GM12878 (cell line): ENCODE results near the gene LCORL. TPM values are rescaled to one million over a fixed set of nuclear protein-coding genes. Genes with fewer than 3 reads are reported as not detected.

Source experiments
- ATAC-seq: fragments of 200-7000 bp; cut with Tn5 transposase; 3 replicates; pipeline ENCODE4 v1.9.1; 2020; ENCODE audit warnings: mild to moderate bottlenecking, moderate library complexity
- BruUV-seq: library from RNA; stranded (reverse); fragments of 400-500 nt; replicated peaks from 2 replicates; lab custom pipeline; 2021; lab: Mats Ljungman, UMichigan
- CTCF ChIA-PET: fragments of 300-600 bp; sonication (Branson Sonifier 250); formaldehyde crosslinking; extraction: SDS; loops from one replicate; lab custom pipeline; 2021; ENCODE audit warnings: inconsistent platforms; lab: Yijun Ruan, JAX
- POLR2A ChIA-PET: fragments of 350-600 bp; formaldehyde crosslinking; extraction: SDS; loops from one replicate; lab custom pipeline; 2021; ENCODE audit warnings: inconsistent platforms; lab: Charles Lee
- RAD21 ChIA-PET: fragments of 300-600 bp; sonication (Branson Sonifier 250); formaldehyde crosslinking; loops from one replicate; lab custom pipeline; 2023; ENCODE audit warnings: antibody characterized with exemption; ENCODE audit not compliant: unreplicated experiment; lab: Charles Lee
- SMC1A ChIA-PET: fragments of 300-600 bp; sonication (Branson Sonifier 250); formaldehyde crosslinking; loops from one replicate; lab custom pipeline; 2023; ENCODE audit not compliant: unreplicated experiment, uncharacterized antibody; lab: Charles Lee
- DNase-seq: peaks from one replicate; pipeline ENCODE4 v3.0.0-alpha.2; 2011; ENCODE audit warnings: low read depth, low spot score
- FAIRE-seq: peaks from 3 replicates; lab custom pipeline; 2011; peaks lifted over from hg19 to GRCh38; lab: Jason Lieb, UNC
- H2AFZ ChIP-seq: 2 replicates; pipeline ENCODE4 v1.6.0; 2011; ENCODE audit warnings: low read depth, low read length, control low read depth; ENCODE audit not compliant: control insufficient read depth
- H3K27ac ChIP-seq: 2 replicates; pipeline ENCODE4 v1.5.1; 2011; ENCODE audit warnings: control low read depth; ENCODE audit not compliant: control insufficient read depth, insufficient read depth
- H3K27me3 ChIP-seq, 2 experiments: replicated peaks in 1 of 2; 2 replicates each; pipeline versions ENCODE4 v1.6.0 to v1.6.1; 2011; ENCODE audit warnings: low read length in 1 of 2; ENCODE audit not compliant: control insufficient read depth in 2 of 2, insufficient read depth in 2 of 2
- H3K36me3 ChIP-seq, 2 experiments: 2 replicates each; pipeline ENCODE4 v1.5.1; 2011; ENCODE audit warnings: low read length in 1 of 2; ENCODE audit not compliant: control insufficient read depth in 2 of 2, insufficient read depth in 2 of 2
- H3K4me1 ChIP-seq: 2 replicates; pipeline ENCODE4 v1.6.1; 2011; ENCODE audit warnings: mild to moderate bottlenecking, low read length, moderate library complexity, mixed read lengths; ENCODE audit not compliant: control insufficient read depth, insufficient read depth
- H3K4me2 ChIP-seq: 2 replicates; pipeline ENCODE4 v1.6.0; 2011; ENCODE audit warnings: control low read depth; ENCODE audit not compliant: control insufficient read depth, insufficient read depth
- H3K4me3 ChIP-seq: fragments of 200-600 bp; sonication (generic); 2 replicates; pipeline ENCODE4 v1.5.1; 2016
- H3K79me2 ChIP-seq: 2 replicates; pipeline ENCODE4 v1.6.0; 2011; ENCODE audit warnings: low read length; ENCODE audit not compliant: control insufficient read depth, insufficient read depth
- H3K9ac ChIP-seq: 2 replicates; pipeline ENCODE4 v1.8.0; 2011; ENCODE audit warnings: low read length, control low read depth, mixed read lengths; ENCODE audit not compliant: control insufficient read depth, insufficient read depth
- H3K9me3 ChIP-seq: replicated peaks from 3 replicates; pipeline ENCODE4 v1.5.1; 2011; ENCODE audit warnings: mild to moderate bottlenecking, low read length; ENCODE audit not compliant: control insufficient read depth, insufficient read depth
- H4K20me1 ChIP-seq: 2 replicates; pipeline ENCODE4 v1.6.0; 2011; ENCODE audit not compliant: control insufficient read depth, insufficient read depth
- BACH1 ChIP-seq: fragments of 450-650 bp; IDR thresholded peaks from 2 replicates; pipeline ENCODE4 v1.6.1; 2017; ENCODE audit warnings: mild to moderate bottlenecking, borderline replicate concordance
- BRCA1 ChIP-seq: IDR thresholded peaks from 2 replicates; pipeline ENCODE4 v1.6.1; 2011; ENCODE audit warnings: low read depth, low read length, improper control_type of control experiment
- CHD1 ChIP-seq: IDR thresholded peaks from 2 replicates; pipeline ENCODE4 v1.6.1; 2012; ENCODE audit warnings: low read depth, low read length, improper control_type of control experiment
- EED ChIP-seq: sonication (generic); IDR thresholded peaks from 2 replicates; pipeline ENCODE4 v1.6.1; 2016; ENCODE audit warnings: antibody characterized with exemption, low read depth
- EGR1 ChIP-seq, 2 experiments: IDR thresholded peaks; 1 replicate in 1 of 2; 2 replicates in 1 of 2; pipeline ENCODE4 v1.6.1; 2011 to 2012; ENCODE audit warnings: low read depth in 2 of 2, low read length in 2 of 2, borderline replicate concordance in 1 of 2, mild to moderate bottlenecking in 1 of 2, moderate library complexity in 1 of 2
- FOS ChIP-seq: IDR thresholded peaks from 3 replicates; pipeline ENCODE4 v1.6.1; 2011; ENCODE audit warnings: borderline replicate concordance; ENCODE audit not compliant: insufficient read length; ENCODE audit errors: extremely low read depth
- IKZF1 ChIP-seq: fragments of 450-650 bp; conservative IDR thresholded peaks from 2 replicates; pipeline ENCODE4 v1.6.1; 2017; ENCODE audit warnings: antibody characterized with exemption, mild to moderate bottlenecking
- JUND ChIP-seq: IDR thresholded peaks from 2 replicates; pipeline ENCODE4 v1.6.1; 2012; ENCODE audit warnings: low read depth, mild to moderate bottlenecking, low read length, improper control_type of control experiment, moderate library complexity
- POU2F2 ChIP-seq: IDR thresholded peaks from 3 replicates; pipeline ENCODE4 v1.6.1; 2011; ENCODE audit warnings: low read depth, mild to moderate bottlenecking, low read length, borderline replicate concordance
- RAD51 ChIP-seq: fragments of 450-650 bp; IDR thresholded peaks from 2 replicates; pipeline ENCODE4 v1.6.1; 2016; ENCODE audit warnings: moderate library complexity, mild to moderate bottlenecking, inconsistent platforms
- TBL1XR1 ChIP-seq: IDR thresholded peaks from 2 replicates; pipeline ENCODE4 v1.6.1; 2012; ENCODE audit warnings: low read depth, low read length, improper control_type of control experiment
- WRNIP1 ChIP-seq: IDR thresholded peaks from 2 replicates; pipeline ENCODE4 v1.6.1; 2011; ENCODE audit warnings: low read depth, low read length, improper control_type of control experiment, borderline replicate concordance
- ZNF207 ChIP-seq: fragments of 450-650 bp; IDR thresholded peaks from 2 replicates; pipeline ENCODE4 v1.6.1; 2014; ENCODE audit warnings: antibody characterized with exemption, mild to moderate bottlenecking, borderline replicate concordance
- WGBS: methylation state at CpG from one replicate; pipeline ENCODE4 v1.1.6; 2016; ENCODE audit warnings: low lambda C conversion rate; ENCODE audit not compliant: insufficient replicate concordance, insufficient coverage; ENCODE audit errors: missing lambda C conversion rate; 5-methylcytosine and 5-hydroxymethylcytosine counted together
- in situ Hi-C: fragments of 300-500 bp; cut with MboI; formaldehyde crosslinking; loops from 9 replicates; pipeline ENCODE4 v1.14.3; 2018; ENCODE audit warnings: mixed read lengths
- intact Hi-C: fragments of 100-400 bp; cut with micrococcal nuclease; formaldehyde crosslinking; loops from one replicate; pipeline ENCODE4 v1.14.2; 2022; ENCODE audit not compliant: unreplicated experiment
- polyA plus RNA-seq, 11 experiments: library from polyadenylated mRNA; depleted of rRNA in 4 of 11; unstranded in 6 of 11; stranded (reverse) in 5 of 11; fragments of >200 nt; fragmentation: Nextera tagmentation in 4 of 11; fragmentation: Illumina TruSeq in 1 of 11; extraction: Ambion mirVana in 4 of 11; extraction: Trizol in 1 of 11; gene quantifications; 1 replicate in 1 of 11; 2 replicates in 10 of 11; pipeline versions ENCODE4 v1.2.1 to v1.2.3, GENCODE V29; 2011 to 2016; ENCODE audit warnings: inconsistent platforms in 2 of 11, missing spikeins in 2 of 11, low read depth in 1 of 11
- total RNA-seq, 4 experiments: library from RNA; depleted of rRNA in 3 of 4; stranded (reverse); fragments of >200 nt in 3 of 4; fragmentation: Illumina TruSeq in 1 of 4; extraction: Trizol in 1 of 4; gene quantifications; 2 replicates each; pipeline versions ENCODE4 v1.2.1 to v1.2.3, GENCODE V29; 2013 to 2021
- TF ChIP-seq, protein P1 (sequence below): fragments of 450-650 bp; formaldehyde crosslinking; IDR thresholded peaks from 2 replicates; pipeline ENCODE4 v1.4.0; 2022; ENCODE audit warnings: mild to moderate bottlenecking, moderate library complexity
- TF ChIP-seq, protein P2 (sequence below): fragments of 450-650 bp; IDR thresholded peaks from 2 replicates; pipeline ENCODE4 v1.6.1; 2017; ENCODE audit warnings: mild to moderate bottlenecking

Gene LCORL
- total and polyA plus RNA-seq, 10 of the 15 experiments (the other 5 are each of a cell fraction or from before 2014, with no cell fraction given), result 2.2 to 9.8 (median 5.9) TPM

DNA sequence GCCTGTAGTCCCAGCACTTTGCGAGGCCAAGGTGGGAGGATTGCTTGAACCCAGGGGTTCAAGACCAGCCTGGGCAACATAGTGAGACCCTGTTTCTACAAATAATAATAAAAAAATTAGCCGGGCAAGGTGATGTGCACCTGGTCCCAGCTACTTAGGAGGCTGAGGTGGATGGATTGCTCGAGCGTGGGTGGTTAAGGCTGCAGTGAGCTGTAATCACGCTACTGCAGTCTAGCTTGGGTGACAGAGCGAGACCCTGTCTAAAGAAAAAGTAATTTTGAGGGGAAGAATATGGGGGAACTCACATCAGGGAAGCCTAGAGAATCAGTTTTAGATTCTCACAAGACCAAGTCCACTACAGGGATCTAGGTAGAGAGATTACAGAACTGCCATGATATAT is 28.9 kb upstream of the LCORL start:
- DNase-seq (no peak), FAIRE-seq (no peak), ATAC-seq (no peak)
- H3K36me3 ChIP-seq, result no peaks in the 10 kb centered on the region
- BruUV-seq, result no TSS peak
- no peaks in the 10 kb centered on the region for H4K20me1 ChIP-seq
- no peak overlapping the region for H3K27ac ChIP-seq
- no peak overlapping the region for H2AFZ ChIP-seq
- no peak overlapping the region for H3K4me2 ChIP-seq
- H3K4me3 ChIP-seq, result no peak overlapping the region
- no peaks in the 10 kb centered on the region for H3K4me1 ChIP-seq
- H3K79me2 ChIP-seq, result no peaks in the 10 kb centered on the region
- no peaks in the 10 kb centered on the region for H3K9me3 ChIP-seq
- H3K9ac ChIP-seq, result no peak overlapping the region
- intact Hi-C loops, result no loop called here
- H3K27me3 ChIP-seq, result no peaks in the 10 kb centered on the region
- 35% methylated on average over 6 of the region's 6 CpGs for WGBS
- POLR2A ChIA-PET, result no interaction called here
- RAD21 ChIA-PET, result no interaction called here
- CTCF ChIA-PET, result no interaction called here
- no peak for TF ChIP-seq FOS
- no peak for TF ChIP-seq JUND
- TF ChIP-seq EGR1 (IDR thresholded peaks at IDR 0.05; ENCODE audit: borderline replicate concordance in 1 of 2, low read depth in 2 of 2, low read length in 2 of 2), result peak in 1 of 2 experiments; percentile 65; a peak in 2 of 3 replicates
- TF ChIP-seq BACH1, result no peak
- no peak for TF ChIP-seq CHD1
- in situ Hi-C loops, result no loop called here
- SMC1A ChIA-PET, result interaction anchor here (0.8 kb wide), 1 partner anchor 52 kb away, joined by 3 read pairs; no protein-coding TSS in a partner anchor

DNA sequence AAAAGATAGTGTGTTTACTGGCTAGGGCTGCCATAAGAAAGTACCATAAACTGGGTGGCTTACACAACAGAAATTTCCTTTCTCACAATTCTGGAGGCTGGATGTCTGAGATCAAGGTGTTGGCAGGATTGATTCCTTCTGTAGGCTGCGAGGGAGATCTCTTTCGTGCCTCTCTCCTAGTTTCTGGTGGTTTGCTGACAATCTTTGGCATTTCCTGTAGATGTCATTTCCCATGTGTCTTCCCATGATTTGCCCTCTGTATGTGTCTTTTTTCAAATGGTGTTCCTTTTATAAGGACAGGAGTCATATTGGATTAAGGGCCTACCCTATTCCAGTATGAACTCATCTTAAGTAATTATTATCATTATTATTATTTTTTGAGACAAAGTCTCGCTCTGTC is 27.9 kb upstream of the LCORL start:
- no peaks in the 10 kb centered on the region for H3K9me3 ChIP-seq
- no peak overlapping the region for H2AFZ ChIP-seq
- intact Hi-C loops, result no loop called here
- no peak for FAIRE-seq
- no peak for DNase-seq
- no peaks in the 10 kb centered on the region for H3K79me2 ChIP-seq
- no peak overlapping the region for H3K9ac ChIP-seq
- no peak for ATAC-seq
- H4K20me1 ChIP-seq, result no peaks in the 10 kb centered on the region
- POLR2A ChIA-PET, result no interaction called here
- no TSS peak for BruUV-seq
- SMC1A ChIA-PET, result no interaction called here
- no peak overlapping the region for H3K4me3 ChIP-seq
- no peaks in the 10 kb centered on the region for H3K36me3 ChIP-seq
- H3K27ac ChIP-seq, result no peak overlapping the region
- in situ Hi-C loops, result no loop called here
- no peaks in the 10 kb centered on the region for H3K4me1 ChIP-seq
- CTCF ChIA-PET, result no interaction called here
- 55% methylated on average over 3 of the region's 3 CpGs for WGBS
- H3K27me3 ChIP-seq, result no peaks in the 10 kb centered on the region
- RAD21 ChIA-PET, result no interaction called here
- H3K4me2 ChIP-seq, result no peak overlapping the region
- TF ChIP-seq ZNF207, result no peak
- no peak for TF ChIP-seq RAD51
- no peak for TF ChIP-seq EED
- TF ChIP-seq TBL1XR1, result no peak
- no peak for TF ChIP-seq WRNIP1
- TF ChIP-seq BRCA1, result no peak
- no peak for TF ChIP-seq POU2F2
- TF ChIP-seq IKZF1, result no peak
- TF ChIP-seq, protein P1, sequence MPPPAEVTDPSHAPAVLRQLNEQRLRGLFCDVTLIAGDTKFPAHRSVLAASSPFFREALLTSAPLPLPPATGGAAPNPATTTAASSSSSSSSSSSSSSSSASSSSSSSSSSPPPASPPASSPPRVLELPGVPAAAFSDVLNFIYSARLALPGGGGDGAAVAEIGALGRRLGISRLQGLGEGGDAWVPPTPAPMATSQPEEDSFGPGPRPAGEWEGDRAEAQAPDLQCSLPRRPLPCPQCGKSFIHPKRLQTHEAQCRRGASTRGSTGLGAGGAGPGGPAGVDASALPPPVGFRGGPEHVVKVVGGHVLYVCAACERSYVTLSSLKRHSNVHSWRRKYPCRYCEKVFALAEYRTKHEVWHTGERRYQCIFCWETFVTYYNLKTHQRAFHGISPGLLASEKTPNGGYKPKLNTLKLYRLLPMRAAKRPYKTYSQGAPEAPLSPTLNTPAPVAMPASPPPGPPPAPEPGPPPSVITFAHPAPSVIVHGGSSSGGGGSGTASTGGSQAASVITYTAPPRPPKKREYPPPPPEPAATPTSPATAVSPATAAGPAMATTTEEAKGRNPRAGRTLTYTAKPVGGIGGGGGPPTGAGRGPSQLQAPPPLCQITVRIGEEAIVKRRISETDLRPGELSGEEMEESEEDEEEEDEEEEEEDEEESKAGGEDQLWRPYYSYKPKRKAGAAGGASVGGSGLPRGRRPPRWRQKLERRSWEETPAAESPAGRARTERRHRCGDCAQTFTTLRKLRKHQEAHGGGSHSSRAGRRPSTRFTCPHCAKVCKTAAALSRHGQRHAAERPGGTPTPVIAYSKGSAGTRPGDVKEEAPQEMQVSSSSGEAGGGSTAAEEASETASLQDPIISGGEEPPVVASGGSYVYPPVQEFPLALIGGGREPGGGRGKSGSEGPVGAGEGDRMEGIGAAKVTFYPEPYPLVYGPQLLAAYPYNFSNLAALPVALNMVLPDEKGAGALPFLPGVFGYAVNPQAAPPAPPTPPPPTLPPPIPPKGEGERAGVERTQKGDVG (CRISPR knock-in tag), result no peak
- TF ChIP-seq, protein P2, sequence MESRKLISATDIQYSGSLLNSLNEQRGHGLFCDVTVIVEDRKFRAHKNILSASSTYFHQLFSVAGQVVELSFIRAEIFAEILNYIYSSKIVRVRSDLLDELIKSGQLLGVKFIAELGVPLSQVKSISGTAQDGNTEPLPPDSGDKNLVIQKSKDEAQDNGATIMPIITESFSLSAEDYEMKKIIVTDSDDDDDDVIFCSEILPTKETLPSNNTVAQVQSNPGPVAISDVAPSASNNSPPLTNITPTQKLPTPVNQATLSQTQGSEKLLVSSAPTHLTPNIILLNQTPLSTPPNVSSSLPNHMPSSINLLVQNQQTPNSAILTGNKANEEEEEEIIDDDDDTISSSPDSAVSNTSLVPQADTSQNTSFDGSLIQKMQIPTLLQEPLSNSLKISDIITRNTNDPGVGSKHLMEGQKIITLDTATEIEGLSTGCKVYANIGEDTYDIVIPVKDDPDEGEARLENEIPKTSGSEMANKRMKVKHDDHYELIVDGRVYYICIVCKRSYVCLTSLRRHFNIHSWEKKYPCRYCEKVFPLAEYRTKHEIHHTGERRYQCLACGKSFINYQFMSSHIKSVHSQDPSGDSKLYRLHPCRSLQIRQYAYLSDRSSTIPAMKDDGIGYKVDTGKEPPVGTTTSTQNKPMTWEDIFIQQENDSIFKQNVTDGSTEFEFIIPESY, result no peak
